A549 (cell line): ENCODE data around the gene CDYL2. TPM values are rescaled to one million over a fixed set of nuclear protein-coding genes. Genes with fewer than 3 reads are reported as not detected.
A peak's percentile ranks its signal among the peaks of the same experiment; 100 is the strongest.

Experiments used
- ATAC-seq, 2 experiments: fragments of 200-7000 bp in 1 of 2; fragments of >200 bp in 1 of 2; cut with Nextera tagmentation in 1 of 2; cut with Tn5 transposase in 1 of 2; 3 replicates each; pipeline versions ENCODE4 v1.8.0 to v1.9.1; 2018 to 2020; ENCODE audit warnings: mild to moderate bottlenecking in 1 of 2, moderate library complexity in 1 of 2
- CTCF ChIA-PET: fragments of 300-600 bp; sonication (Branson Sonifier 250); formaldehyde crosslinking; extraction: SDS; loops from one replicate; lab custom pipeline; 2021; ENCODE audit warnings: antibody characterized with exemption, inconsistent platforms; lab: Yijun Ruan, JAX
- POLR2A ChIA-PET: fragments of 350-600 bp; formaldehyde crosslinking; extraction: SDS; loops from one replicate; lab custom pipeline; 2021; ENCODE audit warnings: antibody characterized with exemption, inconsistent platforms; lab: Yijun Ruan, JAX
- DNase-seq, 2 experiments: peaks; one replicate each; pipeline versions ENCODE4 v3.0.0 to v3.0.0-alpha.2; 2011 to 2016; ENCODE audit warnings: low read depth in 1 of 2, low spot score in 1 of 2
- FAIRE-seq: peaks from 2 replicates; lab custom pipeline; 2011; peaks lifted over from hg19 to GRCh38; lab: Jason Lieb, UNC
- H3K27ac ChIP-seq, 2 experiments: fragments of >200 bp; sonication (Bioruptor Twin); formaldehyde crosslinking; 3 replicates each; pipeline ENCODE4 v1.5.1; 2016 to 2017
- H3K4me1 ChIP-seq: fragments of >200 bp; sonication (Bioruptor Twin); formaldehyde crosslinking; 3 replicates; pipeline ENCODE4 v1.6.1; 2016
- H3K4me2 ChIP-seq: fragments of >200 bp; sonication (Bioruptor Twin); formaldehyde crosslinking; 3 replicates; pipeline ENCODE4 v1.6.1; 2016
- H3K4me3 ChIP-seq: fragments of >200 bp; sonication (Bioruptor Twin); formaldehyde crosslinking; 3 replicates; pipeline ENCODE4 v1.5.1; 2016
- H3K9me3 ChIP-seq: fragments of >200 bp; sonication (Bioruptor Twin); formaldehyde crosslinking; 3 replicates; pipeline ENCODE4 v1.6.1; 2016
- ATOH8 ChIP-seq: fragments of 250-450 bp; sonication (Bioruptor Pico); IDR thresholded peaks from 2 replicates; pipeline ENCODE4 v1.5.0; 2020; ENCODE audit warnings: low read depth, mild to moderate bottlenecking, moderate library complexity
- BCL3 ChIP-seq: fragments of >200 bp; sonication (Bioruptor Twin); formaldehyde crosslinking; IDR thresholded peaks from 3 replicates; pipeline ENCODE4 v1.6.1; 2016
- CBX8 ChIP-seq: fragments of 200-600 bp; sonication (generic); IDR thresholded peaks from 2 replicates; pipeline ENCODE4 v1.6.1; 2016
- CEBPB ChIP-seq, 2 experiments: fragments of >200 bp in 1 of 2; sonication (Bioruptor Twin) in 1 of 2; formaldehyde crosslinking in 1 of 2; IDR thresholded peaks; 2 replicates each; pipeline ENCODE4 v1.6.1; 2012 to 2016
- CHD2 ChIP-seq: fragments of 150-350 bp; IDR thresholded peaks from 2 replicates; pipeline ENCODE4 v1.6.1; 2014; ENCODE audit warnings: low read length; ENCODE audit not compliant: partially characterized antibody
- CHD4 ChIP-seq: fragments of 200-600 bp; sonication (generic); IDR thresholded peaks from 2 replicates; pipeline ENCODE4 v1.6.1; 2016; ENCODE audit warnings: antibody characterized with exemption, mild to moderate bottlenecking, borderline replicate concordance
- CTCF ChIP-seq: fragments of >200 bp; sonication (Bioruptor Twin); formaldehyde crosslinking; IDR thresholded peaks from 3 replicates; pipeline ENCODE4 v1.5.1; 2016
- ELK1 ChIP-seq: fragments of 150-350 bp; IDR thresholded peaks from 2 replicates; pipeline ENCODE4 v1.6.1; 2014; ENCODE audit warnings: low read depth, mild to moderate bottlenecking, low read length
- HDAC2 ChIP-seq: fragments of 200-600 bp; sonication (generic); IDR thresholded peaks from 2 replicates; pipeline ENCODE4 v1.6.1; 2016
- HES2 ChIP-seq: fragments of >200 bp; sonication (Bioruptor Twin); formaldehyde crosslinking; IDR thresholded peaks from 2 replicates; pipeline ENCODE4 v1.6.1; 2016
- HEYL ChIP-seq: fragments of 250-450 bp; sonication (Bioruptor Pico); IDR thresholded peaks from 2 replicates; pipeline ENCODE4 v1.8.0; 2021; ENCODE audit warnings: mild to moderate bottlenecking, moderate library complexity
- HMGXB4 ChIP-seq: fragments of 250-450 bp; sonication (Bioruptor Pico); IDR thresholded peaks from 2 replicates; pipeline ENCODE4 v1.5.0; 2021; ENCODE audit warnings: mild to moderate bottlenecking, moderate library complexity, borderline replicate concordance
- HOXA7 ChIP-seq: fragments of 250-450 bp; sonication (Bioruptor Pico); IDR thresholded peaks from 2 replicates; pipeline ENCODE4 v1.5.0; 2020; ENCODE audit warnings: mild to moderate bottlenecking, moderate library complexity
- MAFK ChIP-seq: fragments of 450-650 bp; IDR thresholded peaks from 2 replicates; pipeline ENCODE4 v1.6.1; 2014; ENCODE audit not compliant: partially characterized antibody
- NR3C1 ChIP-seq: fragments of >200 bp; sonication (Bioruptor Twin); formaldehyde crosslinking; IDR thresholded peaks from 3 replicates; pipeline ENCODE4 v1.6.1; 2017
- PBX3 ChIP-seq: IDR thresholded peaks from 2 replicates; pipeline ENCODE4 v1.6.1; 2012
- POLR2A ChIP-seq: IDR thresholded peaks from 2 replicates; pipeline ENCODE4 v1.6.1; 2012; ENCODE audit warnings: mild to moderate bottlenecking, low read length
- POLR2AphosphoS2 ChIP-seq: conservative IDR thresholded peaks from 2 replicates; pipeline ENCODE4 v1.6.1; 2012; ENCODE audit warnings: low read length, improper control_type of control experiment, inconsistent platforms
- RAD21 ChIP-seq, 2 experiments: fragments of >200 bp in 1 of 2; sonication (Bioruptor Twin) in 1 of 2; formaldehyde crosslinking in 1 of 2; IDR thresholded peaks in 1 of 2; conservative IDR thresholded peaks in 1 of 2; 2 replicates in 1 of 2; 3 replicates in 1 of 2; pipeline ENCODE4 v1.6.1; 2012 to 2018; ENCODE audit warnings: inconsistent platforms in 1 of 2
- RARB ChIP-seq: fragments of 250-450 bp; sonication (Bioruptor Pico); IDR thresholded peaks from 2 replicates; pipeline ENCODE4 v1.8.0; 2021; ENCODE audit warnings: mild to moderate bottlenecking, moderate library complexity
- REST ChIP-seq: fragments of 200-600 bp; sonication (generic); IDR thresholded peaks from 2 replicates; pipeline ENCODE4 v1.6.1; 2016; ENCODE audit warnings: antibody characterized with exemption, mild to moderate bottlenecking, moderate library complexity
- SREBF2 ChIP-seq: fragments of 450-650 bp; IDR thresholded peaks from 2 replicates; pipeline ENCODE4 v1.6.1; 2014; ENCODE audit warnings: mild to moderate bottlenecking, moderate library complexity
- WGBS: methylation state at CpG from one replicate; pipeline ENCODE4 v1.1.6; 2017; ENCODE audit errors: missing lambda C conversion rate; 5-methylcytosine and 5-hydroxymethylcytosine counted together
- polyA plus RNA-seq, 4 experiments: library from polyadenylated mRNA; depleted of rRNA in 3 of 4; stranded (reverse); fragments of >200 nt; fragmentation: RNase III in 1 of 4; extraction: RNeasy Plus Mini Kit Qiagen cat#74134 plus additional on column Dnase treatment in 1 of 4; gene quantifications; 2 replicates in 3 of 4; 3 replicates in 1 of 4; pipeline ENCODE4 v1.2.3, GENCODE V29; 2011 to 2017

Gene CDYL2
- polyA plus RNA-seq, 2 of the 4 experiments (the other 2 are of a cell fraction) = 0.05 to 0.10 TPM

GRCh38 chr16:80680046-80680445, 124.4 kb downstream of the CDYL2 start:
- Histone ChIP-seq H3K4me2 (no peak overlapping the region), H3K9me3 (no peaks in the 10 kb centered on the region)
- no peak for FAIRE-seq
- no peak for DNase-seq
- ChIA-PET CTCF (no interaction called here), POLR2A (no interaction called here)
- no peak for ATAC-seq
- 16% methylated on average over 7 of the region's 7 CpGs for WGBS
- TF ChIP-seq SREBF2 = no peak
- no peak for TF ChIP-seq NR3C1
- no peak for TF ChIP-seq CEBPB (IDR thresholded peaks at IDR 0.05)
- TF ChIP-seq HEYL = no peak
- TF ChIP-seq POLR2AphosphoS2 = no peak
- TF ChIP-seq HES2 = no peak
- TF ChIP-seq HDAC2 = no peak
- no peak for TF ChIP-seq ELK1
- no peak for TF ChIP-seq CHD2
- TF ChIP-seq CBX8 = no peak
- TF ChIP-seq CTCF = no peak
- no peak for TF ChIP-seq PBX3
- TF ChIP-seq HMGXB4 (CRISPR knock-in tag) = no peak
- TF ChIP-seq HOXA7 (CRISPR knock-in tag) = no peak
- no peak for TF ChIP-seq RAD21 (conservative IDR thresholded peaks at IDR 0.05 in 1 of 2, IDR thresholded peaks at IDR 0.05 in 1 of 2)
- TF ChIP-seq CHD4 = no peak
- TF ChIP-seq, all 56 proteins: peak for 0
- Histone ChIP-seq H3K27ac (no peak overlapping the region), H3K4me1 (no peaks in the 10 kb centered on the region), H3K4me3 (no peak overlapping the region)

- WGBS = 0% methylated on average over 1 of the region's 1 CpG
- Histone ChIP-seq H3K4me1 (no peaks in the 10 kb centered on the region), H3K9me3 (no peaks in the 10 kb centered on the region), H3K27ac (no peak overlapping the region), H3K4me3 (no peak overlapping the region), H3K4me2 (no peak overlapping the region)
- TF ChIP-seq REST (no peak), CTCF (no peak), MAFK (peak; percentile 70), ATOH8 (CRISPR knock-in tag) (no peak), SREBF2 (no peak), POLR2A (no peak), BCL3 (no peak), RARB (CRISPR knock-in tag) (no peak)
- POLR2A ChIA-PET = no interaction called here
- CTCF ChIA-PET = no interaction called here
- FAIRE-seq = no peak
- ATAC-seq = no peak
- DNase-seq = no peak
Measured at GRCh38 chr16:80674884-80675283, 129.5 kb downstream of the CDYL2 start.
